ENCODE measurements around the gene TREH. TPM values are rescaled to one million over a fixed set of nuclear protein-coding genes. Genes with fewer than 3 reads are reported as not detected.

The TREH gene
- total RNA-seq, 1 donor from 2014 or later = not detected

DNA sequence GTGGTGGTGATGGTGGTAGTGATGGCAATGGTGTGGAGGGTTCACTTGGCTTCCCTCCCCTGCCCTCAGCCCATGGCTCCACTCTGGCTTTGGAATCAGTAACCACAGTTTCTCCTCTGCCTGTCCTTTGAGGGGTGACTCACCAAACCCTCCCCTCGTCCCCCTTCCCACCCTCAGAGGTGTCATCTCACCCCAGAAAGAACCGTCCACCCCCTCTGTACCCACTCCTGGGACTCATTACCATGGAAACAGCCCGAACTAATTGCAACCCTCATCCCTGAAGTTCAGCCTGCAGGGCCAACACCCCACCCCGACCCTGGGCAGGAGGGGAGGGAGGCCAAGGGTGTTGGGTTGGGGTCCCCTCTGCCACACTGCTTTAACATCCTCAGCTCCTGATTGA is 45.5 kb downstream of the TREH start:
- Mint-ChIP-seq H3K36me3 (ENCODE audit: low read depth) (no peaks in the 10 kb centered on the region), H3K9me3 (no peaks in the 10 kb centered on the region), H3K27me3 (peaks cover 15% of the 10 kb centered on the region), H3K4me1 (no peaks in the 10 kb centered on the region), H3K4me3 (no peak overlapping the region), H3K27ac (no peak overlapping the region)
- ATAC-seq (ENCODE audit: low read depth) (no peak), DNase-seq (no peak)
- CTCF ChIA-PET = no interaction called here
- POLR2A ChIA-PET = no interaction called here
- TF ChIP-seq, protein P1, sequence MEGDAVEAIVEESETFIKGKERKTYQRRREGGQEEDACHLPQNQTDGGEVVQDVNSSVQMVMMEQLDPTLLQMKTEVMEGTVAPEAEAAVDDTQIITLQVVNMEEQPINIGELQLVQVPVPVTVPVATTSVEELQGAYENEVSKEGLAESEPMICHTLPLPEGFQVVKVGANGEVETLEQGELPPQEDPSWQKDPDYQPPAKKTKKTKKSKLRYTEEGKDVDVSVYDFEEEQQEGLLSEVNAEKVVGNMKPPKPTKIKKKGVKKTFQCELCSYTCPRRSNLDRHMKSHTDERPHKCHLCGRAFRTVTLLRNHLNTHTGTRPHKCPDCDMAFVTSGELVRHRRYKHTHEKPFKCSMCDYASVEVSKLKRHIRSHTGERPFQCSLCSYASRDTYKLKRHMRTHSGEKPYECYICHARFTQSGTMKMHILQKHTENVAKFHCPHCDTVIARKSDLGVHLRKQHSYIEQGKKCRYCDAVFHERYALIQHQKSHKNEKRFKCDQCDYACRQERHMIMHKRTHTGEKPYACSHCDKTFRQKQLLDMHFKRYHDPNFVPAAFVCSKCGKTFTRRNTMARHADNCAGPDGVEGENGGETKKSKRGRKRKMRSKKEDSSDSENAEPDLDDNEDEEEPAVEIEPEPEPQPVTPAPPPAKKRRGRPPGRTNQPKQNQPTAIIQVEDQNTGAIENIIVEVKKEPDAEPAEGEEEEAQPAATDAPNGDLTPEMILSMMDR (IDR thresholded peaks at IDR 0.05) = no peak
- intact Hi-C loops (cut with micrococcal nuclease) = no loop called here

DNA sequence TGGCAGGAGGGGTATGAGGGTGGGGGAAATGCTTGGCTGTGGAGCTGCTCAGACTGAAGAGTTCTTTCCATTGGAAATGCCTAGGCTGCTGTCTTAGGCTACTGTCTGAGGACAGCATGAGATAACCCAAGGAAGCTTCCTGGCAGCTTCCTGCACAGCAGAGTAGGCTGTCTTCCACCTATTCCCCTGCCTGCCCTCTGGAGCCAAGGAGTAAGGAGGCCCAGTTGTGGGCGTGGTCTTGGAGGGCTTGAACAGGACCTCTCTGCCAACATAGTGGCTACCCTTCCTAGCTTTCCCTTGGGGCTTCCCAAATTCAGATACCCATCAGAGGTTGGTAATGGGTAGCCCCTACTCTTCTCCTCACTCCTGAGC is 46.1 kb downstream of the TREH start:
- CTCF ChIA-PET = no interaction called here
- no peaks in the 10 kb centered on the region for H3K9me3 Mint-ChIP-seq
- no peaks in the 10 kb centered on the region for H3K4me1 Mint-ChIP-seq
- no peak overlapping the region for H3K27ac Mint-ChIP-seq
- DNase-seq = no peak
- no peaks in the 10 kb centered on the region for H3K36me3 Mint-ChIP-seq (ENCODE audit: low read depth)
- peaks cover 15% of the 10 kb centered on the region for H3K27me3 Mint-ChIP-seq
- POLR2A ChIA-PET = no interaction called here
- ATAC-seq (ENCODE audit: low read depth) = no peak
- H3K4me3 Mint-ChIP-seq = no peak overlapping the region
- TF ChIP-seq, protein P1 (IDR thresholded peaks at IDR 0.05) = no peak
- intact Hi-C loops (cut with micrococcal nuclease) = no loop called here

DNA sequence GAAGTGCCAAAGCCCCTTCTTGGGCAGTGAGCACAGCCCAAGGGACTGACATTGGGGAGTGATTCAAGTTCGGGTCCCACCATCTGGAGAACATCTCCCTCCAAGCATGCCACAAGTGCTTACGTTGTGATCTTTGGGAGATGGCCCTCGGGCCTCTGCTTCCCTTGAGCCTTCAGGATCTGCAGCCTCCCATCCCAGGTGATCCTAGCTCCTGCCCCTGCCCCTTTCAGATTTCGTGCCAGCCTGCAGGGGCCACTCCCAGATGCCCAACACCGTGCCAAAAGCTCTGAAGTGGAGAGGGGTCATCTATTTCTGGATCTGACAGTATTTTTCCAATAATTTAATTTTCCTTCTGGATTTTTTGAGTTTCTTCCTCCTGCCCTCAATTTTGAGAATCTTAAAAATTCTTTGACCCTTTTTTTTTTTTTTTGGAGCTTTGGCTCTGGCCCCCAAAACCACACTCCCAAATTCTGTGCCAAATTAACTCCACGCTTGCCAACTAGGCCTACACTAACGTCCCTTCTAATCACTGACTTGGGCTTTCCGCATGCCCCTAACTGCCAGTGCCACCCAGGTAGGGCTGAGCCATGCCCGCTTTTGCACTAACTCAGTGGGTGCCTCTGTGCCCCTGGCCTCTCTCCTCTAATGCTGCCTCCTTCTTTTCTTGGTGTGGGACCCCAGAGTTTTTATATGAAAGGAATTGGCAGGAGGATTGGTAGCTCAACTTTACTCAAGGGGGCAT is 46.7 kb downstream of the TREH start:
- ChIA-PET CTCF (no interaction called here), POLR2A (no interaction called here)
- ATAC-seq (ENCODE audit: low read depth) = no peak
- Mint-ChIP-seq H3K27me3 (peaks cover 15% of the 10 kb centered on the region), H3K4me3 (no peak overlapping the region), H3K36me3 (ENCODE audit: low read depth) (no peaks in the 10 kb centered on the region), H3K4me1 (no peaks in the 10 kb centered on the region), H3K27ac (no peak overlapping the region), H3K9me3 (no peaks in the 10 kb centered on the region)
- DNase-seq = no peak
- TF ChIP-seq, protein P1 (IDR thresholded peaks at IDR 0.05) = no peak
- intact Hi-C loops (cut with micrococcal nuclease) = no loop called here

DNA sequence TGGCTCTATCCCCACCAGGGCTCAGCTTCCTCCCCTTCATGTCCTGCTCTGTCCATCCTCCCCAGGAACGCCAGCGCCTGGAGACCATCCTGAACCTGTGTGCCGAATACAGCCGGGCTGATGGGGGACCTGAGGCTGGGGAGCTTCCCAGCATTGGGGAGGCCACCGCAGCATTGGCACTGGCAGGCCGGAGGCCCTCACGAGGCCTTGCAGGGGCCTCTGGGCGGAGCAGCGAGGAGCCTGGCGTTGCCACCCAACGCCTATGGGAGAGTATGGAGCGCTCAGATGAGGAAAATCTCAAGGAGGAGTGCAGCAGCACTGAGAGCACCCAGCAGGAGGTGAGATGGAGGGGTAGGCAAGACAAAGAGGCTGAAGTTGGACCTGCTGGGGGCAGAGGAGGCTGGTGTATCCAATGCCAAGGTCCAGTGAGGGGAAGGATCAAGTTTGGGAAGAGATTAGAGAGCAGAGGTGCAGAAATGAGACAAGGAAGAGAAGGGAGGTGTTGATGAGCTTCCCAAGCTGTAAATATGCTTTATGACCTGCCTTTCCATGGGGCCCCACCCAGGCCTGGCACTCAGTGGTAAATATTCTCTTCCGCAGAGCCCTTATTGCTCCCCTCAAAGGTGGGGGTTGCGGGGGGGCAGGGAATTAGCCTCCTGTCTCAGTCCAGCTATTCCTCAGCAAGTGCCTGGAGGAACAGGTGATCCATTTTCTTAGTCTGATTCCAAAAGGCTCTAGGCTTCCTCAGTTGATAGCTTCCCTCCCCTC is 48.1 kb downstream of the TREH start:
- peaks cover 15% of the 10 kb centered on the region for H3K27me3 Mint-ChIP-seq
- no peak overlapping the region for H3K4me3 Mint-ChIP-seq
- ATAC-seq (ENCODE audit: low read depth) (no peak), DNase-seq (no peak)
- no peaks in the 10 kb centered on the region for H3K9me3 Mint-ChIP-seq
- intact Hi-C loops (cut with micrococcal nuclease) = no loop called here
- no peaks in the 10 kb centered on the region for H3K4me1 Mint-ChIP-seq
- no peaks in the 10 kb centered on the region for H3K36me3 Mint-ChIP-seq (ENCODE audit: low read depth)
- TF ChIP-seq, protein P1 (IDR thresholded peaks at IDR 0.05) = no peak
- POLR2A ChIA-PET = no interaction called here
- CTCF ChIA-PET = no interaction called here
- no peak overlapping the region for H3K27ac Mint-ChIP-seq

DNA sequence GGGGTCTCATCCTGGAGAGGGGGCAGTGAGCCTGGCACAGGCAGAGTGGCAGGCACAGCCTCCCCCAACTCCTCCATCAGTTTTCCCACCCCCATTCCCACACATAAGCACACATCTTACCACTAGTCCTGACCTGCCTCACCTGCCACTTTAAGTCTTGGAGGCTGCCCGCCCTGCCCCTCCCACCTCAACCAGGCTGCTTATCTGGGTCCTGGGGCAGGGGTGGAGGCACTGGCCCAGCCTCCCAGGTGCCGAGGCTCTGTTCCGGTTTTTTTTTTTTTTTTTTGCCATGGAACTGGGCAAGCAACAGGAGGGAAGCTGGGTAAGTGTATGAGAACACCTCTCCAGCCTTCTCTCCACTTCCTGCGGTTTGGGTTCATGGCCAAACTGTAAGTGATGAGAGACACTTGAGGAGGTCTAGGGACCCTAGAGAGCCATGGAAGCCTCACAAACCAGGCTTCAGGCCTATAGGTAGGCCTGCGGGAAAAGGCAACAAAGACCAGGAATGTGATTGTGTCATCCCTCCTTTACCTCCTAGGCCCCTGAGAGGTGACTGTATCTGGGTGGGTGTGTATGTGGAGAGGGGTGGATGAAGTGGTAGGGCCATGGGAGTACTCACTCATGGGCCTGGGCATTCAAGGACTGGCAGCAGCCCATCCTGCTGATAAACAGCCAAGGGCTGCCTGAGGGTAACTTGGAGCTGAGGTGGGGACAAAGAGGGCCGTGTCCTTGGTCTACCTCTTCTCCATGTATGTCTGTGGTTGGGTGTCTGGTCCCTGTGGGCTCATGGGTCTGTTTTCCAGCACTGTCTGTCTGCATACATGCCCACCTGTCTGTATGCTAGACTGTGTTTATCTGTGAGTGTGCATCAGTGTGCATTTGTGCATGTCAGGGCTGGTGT is 49.4 kb downstream of the TREH start:
- no peak overlapping the region for H3K4me3 Mint-ChIP-seq
- H3K36me3 Mint-ChIP-seq (ENCODE audit: low read depth) = no peaks in the 10 kb centered on the region
- H3K27me3 Mint-ChIP-seq = peaks cover 10% of the 10 kb centered on the region
- no peak for ATAC-seq (ENCODE audit: low read depth)
- no peak for DNase-seq
- ChIA-PET CTCF (interaction anchor here (0.6 kb wide), 1 partner anchor 882 kb away, joined by 3 read pairs; no protein-coding TSS in a partner anchor), POLR2A (no interaction called here)
- no peaks in the 10 kb centered on the region for H3K4me1 Mint-ChIP-seq
- TF ChIP-seq, protein P1 (IDR thresholded peaks at IDR 0.05) = no peak
- intact Hi-C loops (cut with micrococcal nuclease) = no loop called here
- no peak overlapping the region for H3K27ac Mint-ChIP-seq
- H3K9me3 Mint-ChIP-seq = no peaks in the 10 kb centered on the region

Measured in activated B cell treated with CpG ODN at 0.5 μM for 24 hours (primary cell).